ENCODE results near the gene ZAP70. TPM values are rescaled to one million over a fixed set of nuclear protein-coding genes. Genes with fewer than 3 reads are reported as not detected.

Gene ZAP70
- total RNA-seq, 1 donor from 2014 or later: 364 TPM

DNA sequence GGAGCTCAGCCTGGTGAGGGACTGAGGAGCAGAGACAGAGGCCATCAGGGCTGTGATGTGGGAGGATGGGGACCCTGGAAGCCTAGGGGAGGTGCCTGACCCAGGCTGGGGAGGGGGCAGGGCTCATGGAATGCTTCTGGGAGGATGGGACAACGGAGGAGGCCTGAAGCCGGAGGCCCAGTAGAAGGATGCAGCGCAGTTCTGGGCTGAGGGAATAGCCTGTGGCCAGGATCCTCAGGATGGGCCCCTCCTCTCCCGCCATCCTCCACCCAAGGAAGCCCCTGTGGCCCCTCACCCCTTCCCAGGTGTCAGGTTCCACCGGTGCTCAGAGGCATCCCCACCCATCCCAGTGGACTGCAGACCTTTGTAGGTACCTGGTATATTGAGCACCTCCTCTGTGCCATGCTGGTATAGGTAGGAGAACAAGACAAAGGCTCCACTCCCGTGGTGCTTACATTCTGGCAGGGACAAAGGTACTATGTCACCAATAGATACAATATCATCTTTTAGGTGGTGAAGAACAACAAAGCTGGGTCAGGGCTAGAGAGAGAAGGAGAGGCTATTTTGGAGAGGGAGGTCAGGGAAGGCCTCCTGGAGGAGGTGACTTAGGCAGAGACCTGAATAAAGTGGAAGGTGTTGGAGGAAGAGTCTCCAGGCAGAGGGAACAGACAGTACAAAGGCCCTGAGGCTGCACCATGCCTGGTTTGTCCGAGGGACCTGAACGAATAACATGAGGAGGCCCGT is 2.7 kb downstream of the ZAP70 start:
- intact Hi-C loops (cut with micrococcal nuclease): loop anchor here (10.0 kb wide), 1 partner anchor 369 kb away; the partner anchor contains the start of gene VWA3B

DNA sequence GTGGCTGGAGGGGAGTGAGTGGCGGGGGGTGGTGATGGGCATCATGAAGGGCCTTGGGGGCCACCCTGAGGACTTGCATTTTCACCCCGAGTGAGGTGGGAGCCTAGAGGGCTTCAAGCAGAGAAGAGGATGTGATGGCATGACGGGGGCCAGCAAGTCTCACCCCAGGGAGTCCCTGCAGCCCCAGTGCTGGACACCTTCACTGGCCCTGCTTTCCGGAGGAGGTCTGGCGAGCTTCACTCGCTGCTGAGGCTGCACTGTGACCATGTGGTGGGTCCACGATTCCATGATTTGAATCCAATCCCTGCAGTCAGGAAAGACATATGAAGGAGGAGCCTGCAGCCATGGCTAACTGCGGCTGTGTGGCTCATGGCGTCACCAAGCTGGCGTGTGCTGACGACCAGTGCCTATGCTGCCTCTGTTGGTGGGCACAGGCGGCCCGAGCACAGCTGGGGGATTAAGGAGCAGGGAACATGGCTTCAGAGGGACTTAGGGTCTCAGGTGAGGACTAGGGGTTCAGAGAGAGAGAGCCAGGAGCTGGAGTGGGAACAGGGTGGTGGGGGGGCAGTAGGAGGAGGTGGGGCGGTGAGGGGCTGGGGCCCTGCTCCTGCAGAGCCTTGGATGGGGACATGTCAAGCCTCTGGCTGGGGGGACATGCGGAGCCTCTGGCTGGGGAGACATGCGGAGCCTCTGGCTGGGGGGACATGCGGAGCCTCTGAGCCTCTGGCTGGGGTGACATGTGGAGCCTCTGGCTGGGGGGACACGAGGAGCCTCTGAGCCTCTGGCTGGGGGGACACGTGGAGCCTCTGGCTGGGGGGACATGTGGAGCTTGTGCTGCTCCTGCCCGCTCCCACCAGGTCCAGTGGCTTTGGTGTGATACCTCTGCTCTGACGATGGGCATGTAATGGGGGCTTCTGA is 3.6 kb downstream of the ZAP70 start:
- intact Hi-C loops (cut with micrococcal nuclease): loop anchor here (10.0 kb wide), 1 partner anchor 368 kb away; the partner anchor contains the start of gene VWA3B

DNA sequence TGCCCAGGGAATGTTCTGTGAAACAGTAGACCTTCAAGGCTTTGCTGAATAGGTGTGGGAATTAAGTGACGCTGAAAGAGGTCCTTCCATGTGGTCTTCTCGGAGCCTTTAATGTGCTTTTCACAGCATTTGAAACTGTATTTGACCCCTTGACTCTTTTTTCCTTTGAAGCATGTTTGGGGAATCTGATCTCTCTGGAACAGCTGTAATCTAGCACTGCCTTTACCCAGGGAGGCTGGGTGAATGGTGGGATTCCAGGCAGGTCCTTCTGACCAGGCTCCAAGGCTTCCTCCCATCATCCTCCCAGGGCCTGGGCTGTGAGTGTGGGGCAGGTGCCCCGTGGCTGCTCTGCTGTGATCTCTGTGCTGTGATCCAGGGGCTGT is 4.2 kb downstream of the ZAP70 start:
- intact Hi-C loops (cut with micrococcal nuclease): loop anchor here (10.0 kb wide), 1 partner anchor 367 kb away; the partner anchor contains the start of gene VWA3B

- intact Hi-C loops (cut with micrococcal nuclease): loop anchor here (1.0 to 10.0 kb wide), 3 partner anchors 27 to 367 kb away; partner anchors contain the start of gene VWA3B
Observed at GRCh38 chr2:97718051-97718882, 4.9 kb downstream of the ZAP70 start.

- intact Hi-C loops (cut with micrococcal nuclease): loop anchor here (1.0 to 10.0 kb wide), 3 partner anchors 26 to 366 kb away; partner anchors contain the start of gene VWA3B
Observed at GRCh38 chr2:97718942-97719341, 5.6 kb downstream of the ZAP70 start.

DNA sequence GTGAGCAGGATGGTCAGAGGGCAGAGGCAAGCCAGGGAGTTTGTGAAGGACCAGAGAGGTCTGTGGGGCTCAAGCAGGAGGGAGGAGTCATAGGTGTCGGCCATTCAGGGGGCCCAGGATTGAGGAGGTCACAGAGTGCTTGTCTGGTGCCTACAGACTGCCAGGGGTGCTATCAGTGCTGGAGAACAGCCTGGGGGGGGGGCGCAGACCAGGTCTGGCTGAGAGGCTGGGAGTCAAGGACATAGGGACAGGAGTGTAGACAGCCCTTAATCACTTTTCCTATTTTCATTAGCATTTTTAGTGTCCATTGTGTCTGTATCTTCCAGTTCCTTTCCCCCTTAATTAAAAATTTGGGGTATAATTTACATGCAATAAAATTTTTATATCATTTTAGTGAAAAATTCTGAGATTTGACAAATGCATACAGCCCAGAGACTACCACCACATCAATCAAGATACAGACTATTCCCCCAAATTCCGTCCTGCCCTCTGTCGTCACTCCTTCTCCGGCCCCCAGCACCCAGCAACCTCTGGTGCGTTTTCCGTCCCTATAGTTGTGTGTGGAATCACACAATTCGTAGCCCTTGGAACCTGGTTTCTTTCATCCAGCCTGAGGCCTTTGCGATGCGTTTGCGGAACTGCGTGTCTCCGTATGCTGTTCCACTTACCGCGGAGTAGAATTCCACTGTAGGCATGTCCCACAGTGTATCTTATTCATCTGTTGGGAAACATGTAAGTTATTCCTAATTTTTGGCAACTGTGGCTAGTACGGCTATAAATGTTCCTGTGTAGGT is 6.2 kb downstream of the ZAP70 start:
- intact Hi-C loops (cut with micrococcal nuclease): loop anchor here (10.0 kb wide), 1 partner anchor 365 kb away; the partner anchor contains the start of gene VWA3B

- intact Hi-C loops (cut with micrococcal nuclease): no loop called here
Observed at GRCh38 chr2:97720746-97721145, 7.4 kb downstream of the ZAP70 start.

GRCh38 chr2:97722227-97722626 is 8.9 kb downstream of the ZAP70 start:
- intact Hi-C loops (cut with micrococcal nuclease): no loop called here

- intact Hi-C loops (cut with micrococcal nuclease): no loop called here
Observed at GRCh38 chr2:97723156-97724072, 10.0 kb downstream of the ZAP70 start.

DNA sequence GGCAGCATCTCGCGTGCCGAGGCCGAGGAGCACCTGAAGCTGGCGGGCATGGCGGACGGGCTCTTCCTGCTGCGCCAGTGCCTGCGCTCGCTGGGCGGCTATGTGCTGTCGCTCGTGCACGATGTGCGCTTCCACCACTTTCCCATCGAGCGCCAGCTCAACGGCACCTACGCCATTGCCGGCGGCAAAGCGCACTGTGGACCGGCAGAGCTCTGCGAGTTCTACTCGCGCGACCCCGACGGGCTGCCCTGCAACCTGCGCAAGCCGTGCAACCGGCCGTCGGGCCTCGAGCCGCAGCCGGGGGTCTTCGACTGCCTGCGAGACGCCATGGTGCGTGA is 10.7 kb downstream of the ZAP70 start:
- intact Hi-C loops (cut with micrococcal nuclease): no loop called here

- intact Hi-C loops (cut with micrococcal nuclease): no loop called here
Observed at GRCh38 chr2:97724501-97724900, 11.1 kb downstream of the ZAP70 start.

DNA sequence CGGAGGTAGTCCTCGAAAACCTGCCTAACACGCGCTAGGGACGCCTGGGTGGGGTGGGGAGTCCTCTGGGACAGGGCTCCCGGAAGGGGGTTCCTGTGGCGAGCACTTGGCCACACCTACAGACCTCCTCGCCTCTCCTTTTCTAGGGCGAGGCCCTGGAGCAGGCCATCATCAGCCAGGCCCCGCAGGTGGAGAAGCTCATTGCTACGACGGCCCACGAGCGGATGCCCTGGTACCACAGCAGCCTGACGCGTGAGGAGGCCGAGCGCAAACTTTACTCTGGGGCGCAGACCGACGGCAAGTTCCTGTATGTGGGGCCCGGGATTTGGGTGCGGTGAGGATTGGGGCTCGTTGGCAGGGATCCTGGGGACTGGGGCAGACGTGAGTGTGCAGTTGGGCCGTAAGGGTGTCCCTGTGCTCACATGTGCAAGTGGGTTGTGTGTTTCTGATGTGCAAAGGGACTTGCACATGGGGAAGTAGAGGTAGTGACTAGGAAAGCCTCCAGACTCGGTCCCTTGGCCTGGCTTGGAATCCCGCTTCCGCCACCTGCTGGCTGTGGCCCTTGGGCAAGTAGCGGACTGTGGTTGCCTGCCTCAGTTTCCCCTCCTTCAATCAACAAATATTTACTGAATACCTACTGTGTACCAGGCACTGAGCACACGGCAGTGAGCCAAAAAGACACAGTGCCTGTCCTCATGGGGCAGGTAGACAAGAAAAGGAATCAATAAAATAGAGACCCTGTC is 11.7 kb downstream of the ZAP70 start:
- intact Hi-C loops (cut with micrococcal nuclease): no loop called here

- intact Hi-C loops (cut with micrococcal nuclease): no loop called here
Observed at GRCh38 chr2:97726261-97727064, 13.1 kb downstream of the ZAP70 start.

- intact Hi-C loops (cut with micrococcal nuclease): no loop called here
Observed at GRCh38 chr2:97727296-97727695, 13.9 kb downstream of the ZAP70 start.

DNA sequence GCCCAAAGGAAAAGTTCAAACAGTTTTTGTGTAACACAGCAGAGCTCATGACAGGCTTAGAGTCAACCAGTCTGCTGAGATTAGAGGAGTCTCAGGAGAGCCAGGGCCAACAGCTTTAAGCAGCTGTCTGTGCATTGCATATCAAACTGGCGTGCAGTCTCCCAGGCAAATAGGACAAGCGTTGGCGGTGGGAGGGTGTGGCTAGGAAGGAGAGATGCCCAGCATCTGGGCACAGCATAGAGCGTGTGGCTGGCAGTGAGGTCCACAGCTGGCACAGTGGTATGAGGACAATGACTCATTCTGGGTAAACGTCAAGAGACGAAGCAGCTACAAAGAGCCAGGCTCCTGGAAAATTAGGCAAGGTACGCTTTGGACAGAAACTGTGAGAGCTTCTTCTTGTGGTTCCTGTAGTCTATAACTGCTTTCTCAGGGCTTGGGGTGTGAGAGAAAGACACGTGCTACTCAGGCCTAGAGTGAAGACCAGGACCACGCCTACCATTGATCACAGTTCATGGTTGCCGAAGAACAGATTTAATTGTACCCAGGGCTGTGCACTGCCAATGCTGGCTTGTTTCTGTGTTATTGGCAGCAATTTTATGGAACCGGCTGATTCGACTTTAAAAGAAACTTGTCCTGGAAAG is 14.8 kb downstream of the ZAP70 start:
- intact Hi-C loops (cut with micrococcal nuclease): no loop called here

- intact Hi-C loops (cut with micrococcal nuclease): no loop called here
Observed at GRCh38 chr2:97730245-97730644, 16.9 kb downstream of the ZAP70 start.
